HG03097 (cell line): Measurements from ENCODE around the gene TBXA2R.

Source experiments
- ATAC-seq: cut with Tn5 transposase; IDR thresholded peaks from one replicate; pipeline ENCODE4 v1.9.1; 2021; ENCODE audit not compliant: unreplicated experiment, low FRiP score

Gene TBXA2R

GRCh38 chr19:3608079-3608641 is 1.5 kb upstream of the TBXA2R start:
- ATAC-seq: no peak

- no peak for ATAC-seq
These were observed 816 bp upstream of the TBXA2R start for GRCh38 chr19:3607303-3608078.

- no peak for ATAC-seq
These were observed 443 bp downstream of the TBXA2R start for GRCh38 chr19:3606174-3606689.

- ATAC-seq: no peak
These were observed 905 bp downstream of the TBXA2R start for GRCh38 chr19:3605770-3606169.

- no peak for ATAC-seq
These were observed 1.3 kb downstream of the TBXA2R start for GRCh38 chr19:3605361-3605760.

GRCh38 chr19:3604987-3605343 is 1.7 kb downstream of the TBXA2R start:
- no peak for ATAC-seq

GRCh38 chr19:3604227-3604986 is 2.3 kb downstream of the TBXA2R start:
- ATAC-seq: no peak

- no peak for ATAC-seq
These were observed 3.4 kb downstream of the TBXA2R start for GRCh38 chr19:3603121-3603811.

GRCh38 chr19:3601021-3601420 is 5.7 kb downstream of the TBXA2R start:
- no peak for ATAC-seq

- ATAC-seq: no peak
These were observed 6.9 kb downstream of the TBXA2R start for GRCh38 chr19:3599776-3600187.

GRCh38 chr19:3595521-3596061 is 11.1 kb downstream of the TBXA2R start:
- ATAC-seq: no peak

- no peak for ATAC-seq
These were observed 13.5 kb downstream of the TBXA2R start for GRCh38 chr19:3593156-3593555.

- ATAC-seq: no peak
These were observed 14.6 kb downstream of the TBXA2R start for GRCh38 chr19:3591876-3592613.

GRCh38 chr19:3590991-3591659 is 15.6 kb downstream of the TBXA2R start:
- ATAC-seq: no peak

- no peak for ATAC-seq
These were observed 16.7 kb downstream of the TBXA2R start for GRCh38 chr19:3589949-3590348.

GRCh38 chr19:3589439-3589838 is 17.2 kb downstream of the TBXA2R start:
- ATAC-seq: no peak

GRCh38 chr19:3586707-3587346 is 19.8 kb downstream of the TBXA2R start:
- ATAC-seq: no peak

GRCh38 chr19:3586127-3586626 is 20.5 kb downstream of the TBXA2R start:
- no peak for ATAC-seq
